ENCODE measurements around the gene FOXB2.
A peak's percentile ranks its signal among the peaks of the same experiment; 100 is the strongest.
"Not testable (repeated sequence)": the region's sequence is repeated elsewhere in the genome, so short reads cannot be mapped to it uniquely, and the experiment has no call there.

FOXB2 gene

GRCh38 chr9:77016526-77017504, 2.6 kb upstream of the FOXB2 start:
- DNase-seq (ENCODE audit: low read depth) = no peak

GRCh38 chr9:77017505-77017894, 2.0 kb upstream of the FOXB2 start:
- DNase-seq (ENCODE audit: low read depth) = no peak

GRCh38 chr9:77018058-77018968, 1.1 kb upstream of the FOXB2 start:
- no peak for DNase-seq (ENCODE audit: low read depth)

GRCh38 chr9:77018969-77019235, 553 bp upstream of the FOXB2 start:
- no peak for DNase-seq (ENCODE audit: low read depth)

GRCh38 chr9:77019926-77020412, 514 bp downstream of the FOXB2 start:
- no peak for DNase-seq (ENCODE audit: low read depth)

GRCh38 chr9:77020413-77021290, 1.2 kb downstream of the FOXB2 start:
- DNase-seq (ENCODE audit: low read depth) = no peak

- DNase-seq (ENCODE audit: low read depth) = no peak
Measured at GRCh38 chr9:77021291-77021894, 1.9 kb downstream of the FOXB2 start.

GRCh38 chr9:77021922-77022782, 2.7 kb downstream of the FOXB2 start:
- DNase-seq (ENCODE audit: low read depth) = no peak

- no peak for DNase-seq (ENCODE audit: low read depth)
Measured at GRCh38 chr9:77022783-77023440, 3.5 kb downstream of the FOXB2 start.

GRCh38 chr9:77023726-77024125, 4.3 kb downstream of the FOXB2 start:
- no peak for DNase-seq (ENCODE audit: low read depth)

- DNase-seq (ENCODE audit: low read depth) = no peak
Measured at GRCh38 chr9:77024776-77025545, 5.5 kb downstream of the FOXB2 start.

- no peak for DNase-seq (ENCODE audit: low read depth)
Measured at GRCh38 chr9:77028478-77028877, 9.0 kb downstream of the FOXB2 start.

- DNase-seq (ENCODE audit: low read depth) = no peak
Measured at GRCh38 chr9:77030045-77030444, 10.6 kb downstream of the FOXB2 start.

GRCh38 chr9:77038281-77039036, 19.0 kb downstream of the FOXB2 start:
- DNase-seq (ENCODE audit: low read depth) = no peak

- DNase-seq (ENCODE audit: low read depth) = no peak
Measured at GRCh38 chr9:77040340-77040739, 20.9 kb downstream of the FOXB2 start.

GRCh38 chr9:77043743-77044142, 24.3 kb downstream of the FOXB2 start:
- DNase-seq (ENCODE audit: low read depth) = not testable (repeated sequence)

GRCh38 chr9:77060681-77061080, 41.2 kb downstream of the FOXB2 start:
- not testable (repeated sequence) for DNase-seq (ENCODE audit: low read depth)

GRCh38 chr9:77063645-77064285, 44.3 kb downstream of the FOXB2 start:
- peak; percentile 89 for DNase-seq (ENCODE audit: low read depth)
